LNCaP clone FGC (cell line): ENCODE results near the gene PPT2.

Experiments
- DNase-seq: peaks from one replicate; pipeline ENCODE4 v3.0.0-alpha.2; 2011; ENCODE audit warnings: low read depth
- H3K4me3 ChIP-seq: 2 replicates; pipeline ENCODE4 v1.5.1; 2011; ENCODE audit warnings: mild to moderate bottlenecking, low read depth, low read length, control low read depth
- CTCF ChIP-seq: IDR thresholded peaks from 2 replicates; pipeline ENCODE4 v1.5.1; 2012; ENCODE audit warnings: mild to moderate bottlenecking; ENCODE audit not compliant: control insufficient read depth, insufficient read depth; ENCODE audit errors: extremely low read depth

The PPT2 gene

GRCh38 chr6:32164295-32164694, 10.4 kb downstream of the PPT2 start, which contains the start of gene EGFL8:
Gene EGFL8, plus strand, starts transcription at chr6:32164595. Its CDS starts 1,571 bp downstream, at chr6:32166166.
- H3K4me3 ChIP-seq, result no peak within 1 kb of the TSS
- no peak for TF ChIP-seq CTCF
- DNase-seq, result no peak

- no peak for TF ChIP-seq CTCF
- H3K4me3 ChIP-seq, result no peak overlapping the region
- DNase-seq, result no peak
These were observed 12.6 kb downstream of the PPT2 start for GRCh38 chr6:32166411-32167061.

- DNase-seq, result no peak
- TF ChIP-seq CTCF, result no peak
- H3K4me3 ChIP-seq, result no peak overlapping the region
These were observed 13.3 kb downstream of the PPT2 start for GRCh38 chr6:32167154-32167760.

- no peak for TF ChIP-seq CTCF
- no peak for DNase-seq
- H3K4me3 ChIP-seq, result no peak overlapping the region
These were observed 13.9 kb downstream of the PPT2 start for GRCh38 chr6:32167761-32168262.

- no peak for TF ChIP-seq CTCF
- no peak for DNase-seq
- no peak overlapping the region for H3K4me3 ChIP-seq
These were observed 14.4 kb downstream of the PPT2 start for GRCh38 chr6:32168350-32168749.

- DNase-seq, result no peak
- no peak for TF ChIP-seq CTCF
- no peak overlapping the region for H3K4me3 ChIP-seq
These were observed 15.1 kb downstream of the PPT2 start for GRCh38 chr6:32168807-32169591.
